COLO668 (cell line): ENCODE data around the gene MYO1A.
"Not testable (repeated sequence)": the region's sequence is repeated elsewhere in the genome, so short reads cannot be mapped to it uniquely, and the experiment has no call there.

Experiments
- DNase-seq: peaks from one replicate; lab custom pipeline; 2025; ENCODE audit not compliant: unreplicated experiment; lab: John Stamatoyannopoulos, UW

Gene MYO1A

GRCh38 chr12:57019983-57020719 lies 29.8 kb downstream of the MYO1A start:
- DNase-seq: no peak

DNA sequence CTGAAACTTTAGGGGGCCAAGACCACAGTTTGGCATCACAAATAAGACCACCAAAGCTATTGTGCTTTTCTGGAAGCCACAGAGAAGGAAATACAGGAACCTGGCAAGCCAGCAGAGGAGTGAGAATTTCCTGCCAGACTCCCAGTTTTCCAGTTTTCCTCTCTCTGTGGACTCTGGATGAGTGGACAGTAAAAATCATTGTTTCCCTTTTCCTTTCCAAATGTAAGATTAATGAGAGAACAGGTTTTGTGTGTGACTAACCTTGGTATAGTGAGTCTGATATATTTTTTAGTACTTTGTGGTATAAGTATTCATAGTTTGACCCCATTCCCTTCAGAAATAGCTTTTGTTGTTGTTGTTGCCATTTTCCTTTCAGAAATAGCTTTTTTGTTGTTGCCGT lies 31.0 kb downstream of the MYO1A start:
- no peak for DNase-seq

DNA sequence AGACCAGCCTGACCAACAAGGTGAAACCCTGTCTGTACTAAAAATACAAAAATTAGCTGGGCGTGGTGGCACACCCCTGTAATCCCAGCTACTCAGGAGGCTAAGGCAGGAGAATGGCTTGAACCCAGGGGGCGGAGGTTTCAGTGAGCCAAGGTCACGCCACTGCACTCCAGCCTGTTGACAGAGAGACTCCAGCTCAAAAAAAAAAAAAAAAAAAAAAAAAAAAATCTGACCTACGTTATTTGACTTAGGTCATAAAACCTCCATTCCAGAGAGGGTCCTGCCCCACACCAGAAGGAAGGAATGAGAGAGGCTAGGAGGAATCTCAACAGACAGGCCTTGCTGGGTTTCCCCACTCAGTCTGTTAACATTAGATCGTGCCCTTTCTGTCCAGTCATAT lies 31.6 kb downstream of the MYO1A start:
- DNase-seq: not testable (repeated sequence)

- DNase-seq: no peak
Measured at GRCh38 chr12:57016348-57016747, 33.6 kb downstream of the MYO1A start, which contains the start of gene TAC3. Gene TAC3, minus strand, starts transcription at chr12:57016529. Its CDS starts 732 bp downstream, at chr12:57015797.

- DNase-seq: no peak
Measured at GRCh38 chr12:57012600-57013465, 37.1 kb downstream of the MYO1A start.

DNA sequence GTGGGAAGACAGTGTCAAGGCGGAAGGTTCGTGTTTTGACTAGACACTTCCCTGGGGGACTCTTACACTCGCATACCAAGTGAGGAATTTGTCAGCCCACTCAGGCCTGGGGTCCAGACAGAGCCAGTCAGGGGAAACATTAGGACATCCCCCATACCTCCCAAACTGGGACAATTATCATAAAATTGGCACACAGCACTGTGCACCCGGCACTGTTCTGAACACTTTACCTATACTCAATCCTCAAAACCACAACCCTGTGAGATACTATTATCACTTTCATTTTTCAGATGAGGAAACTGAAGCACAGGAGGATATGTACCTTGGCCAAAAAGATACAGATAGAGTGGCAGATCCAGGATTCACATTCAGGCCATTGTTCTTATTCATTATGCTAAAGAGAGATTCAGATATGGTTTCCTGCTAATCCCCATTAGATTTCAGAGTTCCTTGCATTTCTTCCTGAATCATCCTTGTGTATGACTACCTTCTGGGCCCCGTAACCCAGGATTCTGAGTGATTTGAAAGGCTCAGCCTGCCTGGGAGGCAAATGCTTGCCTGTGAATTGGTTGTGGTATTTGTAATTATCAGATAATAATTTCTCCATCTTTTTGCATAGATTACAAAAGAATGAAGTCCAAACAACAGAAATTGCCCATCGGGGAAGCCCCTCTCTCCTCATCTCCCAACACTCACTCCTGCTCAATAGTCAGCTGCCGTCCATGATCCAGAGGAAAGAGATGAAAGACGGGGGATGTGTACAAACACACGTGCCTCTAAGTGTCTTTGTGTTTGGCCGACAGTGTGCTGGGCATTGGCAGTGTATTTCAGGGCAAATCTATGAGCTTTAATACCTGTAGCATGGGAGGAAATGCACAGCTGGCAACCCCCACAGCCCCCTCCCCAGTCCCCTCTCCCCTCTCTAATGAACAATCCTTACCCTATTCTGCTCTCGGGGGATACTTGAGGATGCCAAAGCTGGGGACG lies 38.2 kb downstream of the MYO1A start:
- DNase-seq: no peak

DNA sequence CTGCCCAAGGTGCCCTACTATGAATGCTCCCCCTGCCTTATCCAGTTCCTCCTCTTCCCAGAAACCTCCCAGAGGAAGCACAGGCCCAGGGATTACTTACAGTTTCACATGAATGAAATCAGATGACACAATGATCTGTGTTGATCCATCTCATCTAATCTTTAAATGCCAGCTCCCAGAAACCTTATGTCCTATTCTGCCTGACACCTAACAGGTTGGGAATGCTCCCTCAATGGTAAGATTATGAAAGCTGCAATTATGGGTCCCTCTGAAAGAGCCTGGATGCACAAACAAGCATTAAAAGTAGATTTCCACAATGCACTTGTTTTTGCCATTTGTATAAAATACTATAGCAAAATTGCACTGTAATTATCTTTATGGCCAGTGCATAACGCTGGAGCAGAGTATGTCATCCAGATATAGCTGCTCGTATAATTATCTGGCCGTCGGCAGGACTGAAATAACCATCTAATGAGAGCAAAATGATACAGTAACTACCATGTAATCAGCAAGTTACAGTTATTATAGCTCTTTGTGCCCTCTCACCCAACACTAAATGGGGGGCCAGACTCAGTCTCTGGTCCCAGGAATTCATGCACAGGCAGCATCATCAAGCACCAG lies 39.2 kb downstream of the MYO1A start:
- no peak for DNase-seq

DNA sequence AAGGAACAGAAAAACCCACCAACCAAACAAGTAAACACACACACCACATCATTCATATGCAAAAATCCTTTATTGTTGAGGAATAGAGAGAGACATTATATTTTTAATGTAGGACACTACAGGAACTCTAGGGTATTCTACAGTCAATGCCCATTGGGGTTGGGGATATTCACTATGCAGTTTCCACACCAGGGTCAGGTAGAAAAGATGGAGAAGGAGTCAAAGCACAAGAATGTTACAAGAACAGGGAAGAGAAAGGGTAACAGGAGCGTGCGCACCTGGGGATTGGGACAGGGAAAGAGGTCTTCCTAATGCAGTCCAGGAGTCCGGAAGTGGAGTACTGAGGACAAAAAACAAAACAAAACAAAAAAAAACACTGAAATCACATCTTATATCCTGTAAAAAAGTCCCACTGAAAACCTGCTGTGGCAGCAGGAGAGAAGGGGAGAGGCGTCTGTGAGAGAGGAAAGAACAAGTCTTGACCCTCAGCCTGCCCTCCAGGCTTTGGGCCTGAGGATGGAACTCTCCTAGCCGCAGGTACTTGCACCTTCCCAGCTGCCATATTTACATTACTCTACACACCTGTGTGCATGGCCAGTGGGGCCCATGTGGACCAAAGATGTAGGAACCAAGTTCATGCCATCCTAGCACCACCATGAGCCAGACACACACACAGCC lies 39.8 kb downstream of the MYO1A start:
- DNase-seq: no peak

DNA sequence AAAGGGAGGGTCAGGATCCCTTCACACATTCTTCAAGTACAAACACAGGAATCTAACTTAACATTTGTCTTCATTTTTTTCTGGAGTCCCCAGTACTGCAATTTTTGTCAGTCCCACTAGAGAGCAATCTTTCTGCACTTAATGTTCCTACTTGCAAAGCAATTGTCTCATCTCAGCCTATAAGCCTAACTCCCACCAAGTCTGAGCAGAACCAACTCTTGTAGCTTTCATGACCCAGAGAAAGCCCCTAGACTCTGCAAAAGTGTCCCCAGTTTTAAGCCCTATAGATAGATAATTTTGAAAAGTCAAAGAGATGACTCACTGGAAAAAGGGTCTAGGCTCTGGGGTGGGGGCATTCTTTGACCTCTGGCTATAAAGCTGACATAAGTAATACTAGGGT lies 41.8 kb downstream of the MYO1A start:
- DNase-seq: no peak

DNA sequence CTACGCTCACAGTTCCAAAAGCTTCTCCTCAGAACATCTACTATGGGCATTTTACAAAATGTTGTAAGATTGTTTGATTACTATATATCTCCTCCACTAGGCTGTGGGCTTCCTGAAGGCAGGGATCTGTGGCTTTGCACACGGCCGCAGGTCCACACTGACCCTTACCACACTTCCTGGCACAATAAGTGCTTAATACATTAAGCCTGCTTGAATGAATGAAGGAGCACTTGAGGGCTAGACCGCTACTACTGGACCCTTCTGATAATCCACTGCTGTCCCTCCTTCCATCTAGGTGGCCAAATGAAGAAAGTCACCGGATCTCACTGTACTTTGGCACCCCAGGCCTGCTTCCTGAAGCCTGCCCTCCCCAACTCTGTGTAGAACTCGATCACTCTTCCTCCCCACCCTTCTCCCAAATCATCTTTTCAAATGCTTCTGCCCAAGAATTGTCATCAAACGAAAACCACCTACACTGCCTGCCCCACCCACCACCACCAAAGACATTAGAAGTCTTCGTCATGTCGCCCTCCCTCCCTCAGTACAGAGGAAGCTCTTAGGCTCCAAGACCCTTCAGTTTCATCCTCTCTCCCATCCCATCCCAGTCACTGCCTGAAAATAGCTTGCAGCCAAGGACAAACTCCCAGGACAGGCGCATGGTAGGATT lies 43.0 kb downstream of the MYO1A start:
- DNase-seq: no peak

DNA sequence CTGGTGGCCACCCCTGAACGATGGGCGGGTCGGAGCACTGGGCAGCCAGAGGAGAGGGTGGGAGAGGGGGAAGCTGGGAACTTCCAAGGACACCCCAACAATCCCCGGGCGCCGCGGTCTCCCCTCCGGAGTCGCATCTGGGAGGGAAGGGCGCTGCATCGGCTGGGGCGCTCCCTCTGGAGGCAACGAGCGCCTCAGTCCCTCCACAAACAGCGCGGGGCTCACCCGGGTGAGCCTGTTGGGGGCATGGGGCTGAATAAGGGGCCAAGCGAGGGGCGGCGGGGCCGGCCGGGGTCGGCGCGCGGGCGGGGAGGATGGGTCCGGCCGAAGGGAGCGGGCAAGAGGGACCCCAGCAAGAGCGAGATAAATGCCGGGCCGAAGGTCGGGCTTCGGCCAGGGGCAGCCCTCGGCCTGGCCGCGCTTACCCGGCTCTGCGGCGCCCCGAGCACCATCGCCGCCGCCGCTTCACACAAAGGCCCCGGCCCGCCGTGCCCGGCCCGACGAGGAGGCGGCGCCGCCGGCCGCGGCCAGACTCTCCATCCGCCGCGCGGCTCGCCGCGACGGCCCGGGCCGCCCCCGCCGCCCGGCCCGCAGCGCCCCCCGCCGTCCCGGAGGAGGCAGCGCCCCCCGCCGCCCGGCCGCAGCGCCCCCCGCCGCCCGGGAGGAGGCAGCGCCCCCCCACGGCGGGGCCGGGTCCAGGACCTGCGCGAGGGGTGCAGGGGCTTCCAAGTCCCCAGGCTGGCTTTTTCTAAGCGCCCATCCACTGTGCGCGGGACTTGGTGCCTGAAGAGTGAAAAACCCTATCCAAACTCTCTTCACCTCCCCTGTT lies 43.7 kb downstream of the MYO1A start, which contains the start of gene ZBTB39:
ZBTB39 (minus strand) TSS at position 567 of the 829 bp plus-strand sequence. CDS start 1,629 bp downstream, outside the sequence.
- DNase-seq: peak; percentile 78

DNA sequence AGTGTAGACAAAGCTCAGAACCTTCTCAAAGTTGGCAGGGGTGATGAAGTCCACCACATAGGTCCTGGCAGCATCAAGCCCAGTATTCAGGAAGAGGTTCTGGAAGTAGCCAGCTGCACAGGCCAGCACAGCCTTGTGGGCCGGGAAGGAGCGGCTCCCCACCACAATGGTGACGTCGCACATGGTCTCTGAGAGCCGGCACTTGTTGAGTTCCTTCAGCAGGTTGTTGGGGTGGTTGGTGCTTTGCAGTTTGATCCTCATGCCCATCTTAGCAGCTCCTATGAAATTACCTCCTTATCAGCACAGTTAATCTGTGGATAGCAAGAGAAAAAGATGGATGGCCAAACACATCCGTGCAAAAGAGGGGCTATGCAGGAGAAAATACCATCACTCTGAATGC lies 45.3 kb downstream of the MYO1A start:
- DNase-seq: no peak

- DNase-seq: no peak
Measured at GRCh38 chr12:57003395-57003794, 46.5 kb downstream of the MYO1A start.

- DNase-seq: peak; percentile 54
Measured at GRCh38 chr12:57001448-57001906, 48.5 kb downstream of the MYO1A start.

- DNase-seq: no peak
Measured at GRCh38 chr12:57000393-57000792, 49.5 kb downstream of the MYO1A start.

GRCh38 chr12:56999456-56999855 lies 50.5 kb downstream of the MYO1A start:
- DNase-seq: no peak

DNA sequence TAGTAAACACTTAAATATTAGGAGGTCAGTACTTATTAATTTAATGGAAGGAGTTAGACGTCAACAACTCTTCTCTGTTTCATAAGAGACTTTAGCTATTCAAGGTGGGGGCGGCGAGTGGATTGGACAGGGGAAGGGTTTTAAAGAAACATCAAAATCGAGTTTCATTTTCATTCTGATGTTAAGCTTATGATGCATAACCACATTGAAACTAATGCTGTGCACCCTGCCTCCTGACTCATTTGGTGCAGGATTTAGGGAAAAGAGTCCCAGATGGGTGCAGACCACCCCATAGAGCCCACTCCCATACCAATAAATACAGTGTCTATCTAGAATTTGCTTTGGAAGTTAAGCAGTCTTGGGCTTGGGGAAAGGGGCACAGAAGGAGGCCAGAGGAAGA lies 50.9 kb downstream of the MYO1A start:
- DNase-seq: no peak

GRCh38 chr12:56998316-56998715 lies 51.6 kb downstream of the MYO1A start:
- DNase-seq: no peak
